PFSK-1 (cell line): Measurements from ENCODE around the gene NEDD4L.

Experiments used
- FOXP2 ChIP-seq: optimal IDR thresholded peaks from 2 replicates; pipeline ENCODE3; 2011; ENCODE audit warnings: borderline replicate concordance, control low read depth, inconsistent platforms; ENCODE audit not compliant: insufficient read depth; ENCODE audit errors: extremely low read length, extremely low read depth
- POLR2AphosphoS5 ChIP-seq: IDR thresholded peaks from 2 replicates; pipeline ENCODE4 v1.6.1; 2012; ENCODE audit warnings: low read depth, mild to moderate bottlenecking, control low read depth, low read length, moderate library complexity
- REST ChIP-seq, 2 experiments: IDR thresholded peaks; 2 replicates each; pipeline versions ENCODE4 v1.6.1 to v1.8.0; 2011 to 2012; ENCODE audit warnings: low read depth in 2 of 2, low read length in 2 of 2, control low read depth in 1 of 2, inconsistent platforms in 1 of 2, mild to moderate bottlenecking in 1 of 2, moderate library complexity in 1 of 2; ENCODE audit not compliant: insufficient read depth in 1 of 2
- SIN3A ChIP-seq: IDR thresholded peaks from 2 replicates; pipeline ENCODE4 v1.6.1; 2012; ENCODE audit warnings: mild to moderate bottlenecking, low read length, moderate library complexity, borderline replicate concordance; ENCODE audit not compliant: insufficient read depth
- TAF1 ChIP-seq: IDR thresholded peaks from 2 replicates; pipeline ENCODE4 v1.6.1; 2012; ENCODE audit warnings: low read length, control low read depth, borderline replicate concordance; ENCODE audit not compliant: insufficient read depth

- TF ChIP-seq SIN3A (no peak), POLR2AphosphoS5 (no peak), FOXP2 (no peak), REST (IDR thresholded peaks at IDR 0.05; ENCODE audit: insufficient read depth in 1 of 2, low read depth in 2 of 2, low read length in 2 of 2) (no peak), TAF1 (no peak)
Observed at GRCh38 chr18:58042826-58043490, 1.1 kb upstream of the NEDD4L start.
